WERI-Rb-1 (cell line): Measurements from ENCODE around the gene CIRBP.
"Not testable (repeated sequence)": the region's sequence is repeated elsewhere in the genome, so short reads cannot be mapped to it uniquely, and the experiment has no call there.

Experiments
- DNase-seq: peaks from one replicate; pipeline ENCODE4 v3.0.0-alpha.2; 2020
- H3K27ac ChIP-seq: fragments of 250-450 bp; sonication (Bioruptor Pico); 2 replicates; pipeline ENCODE4 v1.5.1; 2020; ENCODE audit warnings: mild to moderate bottlenecking, moderate library complexity
- H3K27me3 ChIP-seq: fragments of 250-450 bp; sonication (Bioruptor Pico); 2 replicates; pipeline ENCODE4 v1.5.1; 2021; ENCODE audit warnings: mild to moderate bottlenecking, low read depth, moderate library complexity; ENCODE audit not compliant: insufficient read depth, severe bottlenecking
- H3K36me3 ChIP-seq: fragments of 250-450 bp; sonication (Bioruptor Pico); 2 replicates; pipeline ENCODE4 v1.5.1; 2020; ENCODE audit warnings: mild to moderate bottlenecking, moderate library complexity
- H3K4me3 ChIP-seq: 2 replicates; pipeline ENCODE4 v1.5.1; 2011; ENCODE audit warnings: low read depth, mild to moderate bottlenecking, control low read depth, low read length
- H3K9me3 ChIP-seq: fragments of 250-450 bp; sonication (Bioruptor Pico); 2 replicates; pipeline ENCODE4 v1.5.1; 2021; ENCODE audit warnings: mild to moderate bottlenecking, moderate library complexity; ENCODE audit not compliant: severe bottlenecking
- CTCF ChIP-seq: IDR thresholded peaks from 2 replicates; pipeline ENCODE4 v1.5.1; 2011; ENCODE audit warnings: low read depth, mild to moderate bottlenecking, control low read depth, inconsistent platforms, low read length

CIRBP gene

GRCh38 chr19:1300744-1301490 lies 31.8 kb downstream of the CIRBP start:
- no peak for TF ChIP-seq CTCF
- DNase-seq = no peak
- Histone ChIP-seq H3K27ac (no peak overlapping the region), H3K4me3 (no peak overlapping the region), H3K36me3 (peaks cover 8% of the 10 kb centered on the region), H3K27me3 (no peaks in the 10 kb centered on the region), H3K9me3 (no peaks in the 10 kb centered on the region)

- Histone ChIP-seq H3K4me3 (no peak overlapping the region), H3K9me3 (no peaks in the 10 kb centered on the region), H3K36me3 (peaks cover 4% of the 10 kb centered on the region; the same call in 1 of the 2 replicates), H3K27me3 (no peaks in the 10 kb centered on the region), H3K27ac (no peak overlapping the region)
- DNase-seq = no peak
- TF ChIP-seq CTCF = no peak
Observed at GRCh38 chr19:1302533-1303239, 33.6 kb downstream of the CIRBP start.

- no peaks in the 10 kb centered on the region for H3K27me3 ChIP-seq
- H3K4me3 ChIP-seq = no peak overlapping the region
- H3K27ac ChIP-seq = no peak overlapping the region
- no peak for TF ChIP-seq CTCF
- no peak for DNase-seq
- no peaks in the 10 kb centered on the region for H3K9me3 ChIP-seq
- no peaks in the 10 kb centered on the region for H3K36me3 ChIP-seq
Observed at GRCh38 chr19:1304197-1304924, 35.2 kb downstream of the CIRBP start.

GRCh38 chr19:1305354-1305753 lies 36.2 kb downstream of the CIRBP start:
- DNase-seq, H3K36me3 ChIP-seq, H3K9me3 ChIP-seq, H3K27ac ChIP-seq, H3K27me3 ChIP-seq, H3K4me3 ChIP-seq: not testable (repeated sequence)

- TF ChIP-seq CTCF = no peak
- Histone ChIP-seq H3K36me3 (no peaks in the 10 kb centered on the region), H3K9me3 (no peaks in the 10 kb centered on the region), H3K4me3 (no peak overlapping the region), H3K27ac (no peak overlapping the region), H3K27me3 (no peaks in the 10 kb centered on the region)
- DNase-seq = no peak
Observed at GRCh38 chr19:1307320-1307719, 38.2 kb downstream of the CIRBP start.

- Histone ChIP-seq H3K9me3 (no peaks in the 10 kb centered on the region), H3K4me3 (no peak overlapping the region), H3K27ac (no peak overlapping the region), H3K36me3 (no peaks in the 10 kb centered on the region), H3K27me3 (no peaks in the 10 kb centered on the region)
- DNase-seq = no peak
- no peak for TF ChIP-seq CTCF
Observed at GRCh38 chr19:1307755-1308303, 38.7 kb downstream of the CIRBP start.
